HuH-7.5 (cell line): ENCODE data around the gene RPL31.
"Not testable (repeated sequence)": the region's sequence is repeated elsewhere in the genome, so short reads cannot be mapped to it uniquely, and the experiment has no call there.

ENCODE experiments used
- DNase-seq: peaks from one replicate; pipeline ENCODE4 v3.0.0; 2011; ENCODE audit warnings: low spot score

Gene RPL31

DNA sequence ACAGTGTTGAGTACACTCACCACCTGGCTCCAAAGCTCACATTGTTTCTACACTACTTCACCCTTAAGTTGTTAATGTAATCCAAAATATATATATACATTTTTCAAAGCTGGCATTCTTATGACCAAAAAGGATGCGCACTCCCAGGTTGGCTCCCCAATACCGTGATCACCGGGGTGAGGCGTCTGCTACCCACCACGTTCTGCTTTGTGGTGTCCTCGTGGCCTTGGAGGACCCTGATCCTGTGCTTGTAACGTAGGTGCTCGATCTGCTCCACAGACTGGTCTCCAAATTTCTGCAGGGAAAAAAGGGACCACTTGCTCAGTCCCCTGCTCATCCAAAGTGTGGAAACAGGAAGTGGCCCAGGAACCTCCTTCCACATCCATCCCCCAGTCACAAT lies 25.8 kb downstream of the RPL31 start:
- no peak for DNase-seq

DNA sequence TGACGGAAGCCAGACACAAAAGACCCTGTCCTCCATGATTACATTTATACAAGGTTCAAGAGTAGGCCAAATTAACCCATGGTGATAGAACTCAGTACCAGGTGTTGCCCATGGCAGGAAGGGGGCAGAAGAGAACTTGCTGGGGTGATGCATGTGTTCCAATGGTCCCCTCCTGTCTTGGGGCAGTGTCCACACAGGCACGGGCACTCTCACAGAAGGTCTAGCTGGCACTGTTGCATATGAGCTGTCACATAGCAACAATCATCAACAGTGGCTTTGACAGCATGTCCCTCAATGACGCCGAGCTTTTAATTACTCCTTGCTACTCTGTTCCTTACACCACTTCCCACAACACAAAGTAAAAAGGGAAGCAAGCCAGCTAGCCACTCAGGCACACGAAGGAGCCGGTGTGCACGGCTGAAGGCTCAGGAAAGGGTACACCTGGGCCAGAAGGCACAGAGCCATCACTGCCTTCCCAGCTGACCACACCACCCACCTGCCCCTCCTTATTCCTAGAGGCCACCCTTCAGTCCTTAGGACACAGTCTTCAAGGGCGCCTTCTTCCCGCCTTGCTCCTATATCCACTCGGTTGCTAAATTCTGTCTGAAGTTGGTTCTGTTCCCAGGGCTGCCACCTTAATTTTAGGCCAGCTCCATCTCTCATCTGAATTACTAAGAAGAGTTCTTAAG lies 28.9 kb downstream of the RPL31 start:
- DNase-seq, result no peak

DNA sequence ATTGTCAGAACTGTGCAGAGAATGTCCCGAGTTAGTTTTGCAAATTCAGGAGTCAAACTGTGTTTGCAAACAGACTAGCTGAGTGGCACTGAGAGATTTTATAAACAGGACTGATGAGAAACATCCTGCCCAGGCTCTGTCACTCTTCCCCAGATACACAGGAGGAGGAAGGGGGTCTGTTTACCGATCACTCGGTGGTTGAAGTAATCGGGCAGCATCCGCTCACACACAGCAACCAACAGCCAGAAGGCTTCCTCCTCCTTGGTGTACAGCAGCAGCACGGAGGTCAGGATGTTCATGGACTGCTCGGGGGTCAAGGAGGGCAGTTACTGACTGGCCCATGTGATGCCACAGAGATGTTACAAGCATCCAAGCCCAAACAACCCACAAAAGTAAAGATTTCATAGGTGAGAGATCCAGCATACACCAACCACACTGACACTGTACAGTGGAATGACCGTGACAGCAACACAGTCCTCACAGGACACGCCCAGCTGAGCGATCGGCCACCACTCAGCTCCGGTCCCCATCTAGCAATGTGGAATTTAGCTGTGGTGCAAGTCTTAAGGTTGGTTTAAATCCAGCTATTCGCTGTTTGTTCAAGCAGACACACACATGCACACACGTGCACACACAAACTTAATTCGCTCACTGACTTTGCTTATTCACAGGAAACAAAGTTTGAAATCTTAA lies 30.1 kb downstream of the RPL31 start:
- no peak for DNase-seq

DNA sequence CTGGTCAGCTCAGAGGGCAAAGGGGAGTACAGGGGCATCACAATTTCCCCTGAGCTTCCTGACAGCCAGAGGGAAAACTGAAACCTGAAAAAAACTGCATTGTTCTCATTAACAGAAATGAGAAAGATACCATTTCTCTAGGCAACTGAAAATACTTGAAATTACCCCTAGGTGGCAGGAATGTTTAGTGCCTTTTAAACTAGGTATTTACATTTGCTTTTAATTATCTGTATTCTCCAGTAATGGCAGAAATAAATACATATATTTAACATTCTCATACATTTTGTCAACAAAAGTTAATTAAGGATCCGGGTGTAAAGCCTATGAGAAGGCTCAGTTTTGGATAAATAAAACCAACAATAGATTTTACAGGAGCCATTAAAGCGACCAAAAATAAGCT lies 34.5 kb downstream of the RPL31 start:
- peak; percentile 28 for DNase-seq

DNA sequence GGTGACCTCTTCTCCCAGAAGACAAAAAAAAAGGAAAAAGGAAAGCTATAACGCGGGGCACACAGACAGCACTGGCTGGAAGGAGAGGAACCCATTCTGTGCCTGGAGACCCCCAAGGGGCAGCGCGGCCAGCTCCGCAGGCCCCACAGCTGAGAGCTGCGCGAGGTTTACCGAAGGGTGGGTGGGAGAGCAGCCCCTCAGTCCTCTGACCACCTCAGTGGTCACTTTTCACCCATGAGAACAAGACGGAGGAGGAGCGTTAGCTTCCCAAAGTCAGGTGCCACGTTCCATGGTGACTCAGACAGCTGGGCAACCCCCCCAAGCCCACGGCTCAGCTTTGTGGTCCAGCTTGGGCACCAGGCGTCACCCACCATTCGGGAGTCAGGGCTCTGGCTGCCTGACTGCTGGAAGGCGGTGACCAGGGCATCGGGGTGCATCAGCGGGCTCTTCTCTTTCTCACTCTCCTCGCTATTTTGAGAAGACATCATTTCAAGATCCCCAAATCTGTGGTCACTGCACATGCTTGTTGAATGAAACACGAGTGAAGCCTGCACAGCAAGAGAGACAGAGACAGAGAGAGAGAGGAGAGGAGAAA lies 35.2 kb downstream of the RPL31 start:
- DNase-seq, result no peak

DNA sequence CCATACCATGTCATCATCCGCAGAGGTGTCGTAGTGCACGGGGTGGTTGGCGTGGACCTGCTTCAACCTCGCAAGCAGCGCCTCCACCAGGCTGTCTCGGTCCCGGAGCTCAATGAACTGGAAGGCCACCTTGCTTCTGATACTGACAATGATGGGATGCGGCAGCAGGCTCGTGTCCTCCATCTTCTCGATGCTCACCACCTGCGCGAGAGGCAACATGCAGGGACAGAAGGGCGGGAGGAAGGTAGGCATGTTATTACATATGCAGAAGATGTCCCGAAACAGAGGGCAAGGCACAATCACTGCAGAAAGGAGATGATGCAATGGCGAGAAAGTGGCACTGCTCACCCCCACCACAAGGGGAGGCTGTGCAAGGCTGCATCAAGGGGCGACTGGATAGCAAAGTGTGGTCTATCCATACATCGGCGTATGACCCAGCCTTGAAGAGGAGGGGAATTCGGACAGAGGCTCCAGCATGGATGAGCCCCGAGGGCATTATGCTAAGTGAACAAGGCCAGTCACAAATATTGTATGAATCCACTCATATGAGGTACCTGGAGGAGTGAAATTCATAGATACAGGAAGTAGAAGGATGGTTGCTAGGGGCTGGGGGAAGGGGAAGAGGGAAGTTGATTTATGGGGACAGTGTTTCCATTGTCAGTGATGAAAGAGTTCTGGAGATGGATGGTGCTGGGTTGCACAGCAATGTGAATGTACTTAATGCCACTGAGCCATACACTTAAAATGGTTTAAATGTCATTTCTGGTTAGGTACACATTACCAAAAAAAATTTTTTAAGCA lies 36.6 kb downstream of the RPL31 start:
- DNase-seq, result peak; percentile 43

DNA sequence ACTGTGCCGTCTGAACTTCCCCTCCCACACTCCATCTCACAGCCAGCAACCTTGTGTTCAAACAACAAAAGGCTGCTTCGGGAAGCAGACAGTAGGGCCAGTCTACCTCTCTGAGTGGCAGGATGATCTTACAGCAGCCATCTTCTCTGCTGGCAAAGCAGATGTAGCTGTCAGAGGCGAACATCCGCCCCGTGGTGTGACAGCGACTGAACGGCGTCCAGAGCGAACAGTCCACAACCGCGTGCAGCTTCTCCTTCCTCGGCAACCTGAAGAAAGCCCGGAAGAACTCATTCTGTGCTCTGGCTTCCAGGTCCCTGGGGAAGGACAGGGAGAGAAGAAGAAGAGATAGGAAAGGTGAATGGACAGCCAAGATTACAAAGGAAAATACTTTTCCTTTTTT lies 38.0 kb downstream of the RPL31 start:
- DNase-seq, result no peak

DNA sequence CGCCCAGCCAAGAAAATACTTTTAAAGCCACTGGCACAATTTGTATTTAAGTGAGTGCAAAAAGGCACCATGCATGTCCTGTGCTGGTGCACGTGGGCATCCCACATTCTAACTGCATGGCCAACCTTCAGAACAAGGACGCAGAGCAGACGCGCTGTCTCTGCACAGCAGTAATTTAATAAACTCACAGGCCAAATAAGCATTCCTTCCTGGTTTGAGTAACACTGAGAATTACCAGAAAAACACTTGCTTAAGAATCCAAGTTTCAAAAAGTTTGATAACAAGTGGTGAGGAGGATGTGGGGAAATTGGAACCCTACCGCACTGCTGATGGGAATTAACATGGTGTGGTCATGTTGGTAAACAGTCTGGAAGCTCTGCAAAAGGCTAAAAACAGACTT lies 38.7 kb downstream of the RPL31 start:
- no peak for DNase-seq

DNA sequence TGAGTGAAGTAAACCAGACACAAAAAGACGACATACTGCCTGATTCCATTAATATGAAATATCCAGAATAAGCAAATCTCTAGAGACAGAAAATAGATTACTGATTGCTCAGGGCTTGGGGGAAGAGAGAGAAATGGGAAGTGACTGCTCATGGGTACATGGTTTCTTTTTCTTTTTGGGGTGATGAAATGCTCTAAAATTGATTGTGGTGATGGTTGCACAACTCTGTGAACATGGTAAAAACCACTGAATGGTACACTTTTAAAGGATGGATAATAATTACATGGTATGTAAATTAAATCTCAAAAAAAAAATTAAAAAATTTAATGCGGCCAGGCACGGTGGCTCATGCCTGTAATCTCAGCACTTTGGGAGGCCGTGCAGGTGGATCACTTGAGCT lies 39.3 kb downstream of the RPL31 start:
- DNase-seq, result no peak

DNA sequence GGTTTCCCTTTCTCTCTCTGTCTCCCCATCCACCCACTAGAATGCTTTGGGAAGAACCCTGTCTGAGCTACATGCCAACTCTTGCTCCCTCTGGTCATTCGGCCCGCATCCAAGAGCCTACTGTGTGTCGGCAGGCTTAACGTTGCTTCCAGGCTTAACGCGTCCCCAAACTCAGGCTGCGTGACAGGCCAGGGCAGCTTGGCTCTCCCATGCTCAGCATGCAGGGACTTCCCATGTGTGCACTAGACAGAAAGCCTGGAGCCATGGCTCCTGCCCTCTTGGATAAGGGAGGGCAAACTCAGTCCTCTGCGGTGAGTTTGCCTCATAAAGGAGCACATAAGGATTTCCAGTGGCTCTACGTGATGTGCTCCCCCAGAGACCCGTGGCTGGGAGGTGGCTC lies 43.2 kb downstream of the RPL31 start:
- no peak for DNase-seq

DNA sequence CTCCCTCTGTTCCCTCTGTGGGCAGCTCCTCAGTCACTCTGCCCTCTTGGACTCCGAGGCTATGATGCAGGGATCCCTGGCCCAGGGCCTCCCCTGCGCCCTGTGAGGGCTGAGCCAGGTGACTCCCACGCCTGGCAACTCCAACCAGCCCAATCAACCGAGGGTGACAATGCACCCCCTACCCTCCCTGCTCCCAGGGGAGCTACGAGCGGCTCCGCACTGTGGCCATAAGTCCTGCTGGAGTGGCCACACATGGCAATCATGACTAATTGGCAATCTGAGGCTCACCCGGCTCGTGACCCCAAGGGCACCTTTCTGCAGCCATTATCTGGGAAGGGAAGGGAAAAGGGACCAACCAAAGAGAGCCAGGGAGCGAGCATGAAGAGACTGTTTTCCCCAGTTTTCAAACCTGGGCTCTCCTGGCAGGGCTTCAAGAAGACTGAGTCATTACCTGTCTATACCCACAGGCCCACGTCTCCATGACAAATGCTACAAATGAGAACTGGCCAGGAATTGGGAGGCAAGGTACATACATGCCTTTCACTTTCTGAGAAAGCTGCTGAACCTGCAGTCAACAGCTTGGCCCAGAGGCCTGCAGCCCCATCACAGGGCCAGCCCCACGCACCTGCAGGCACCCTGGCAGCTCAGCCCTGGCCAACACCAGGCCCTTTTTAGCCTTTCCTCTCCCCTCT lies 45.1 kb downstream of the RPL31 start:
- DNase-seq, result no peak

DNA sequence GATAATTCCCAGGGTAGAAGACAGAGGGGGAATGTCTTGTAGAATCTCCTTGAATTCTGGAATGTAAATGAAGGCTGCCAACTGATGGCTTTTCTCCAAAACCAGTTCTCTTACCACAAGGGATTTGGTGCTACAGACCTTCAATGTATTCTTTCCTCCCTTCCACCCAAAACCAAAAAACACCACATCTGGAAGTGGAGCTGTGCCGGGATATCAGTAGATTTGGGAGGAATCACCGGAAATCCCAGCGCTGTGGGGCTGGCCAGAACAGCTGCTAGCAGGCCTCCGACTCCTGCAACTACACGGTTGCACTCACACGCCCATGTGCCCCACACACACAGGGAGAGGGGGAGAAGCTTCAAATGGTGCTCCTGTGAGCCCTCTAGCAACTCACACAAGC lies 45.7 kb downstream of the RPL31 start:
- no peak for DNase-seq

DNA sequence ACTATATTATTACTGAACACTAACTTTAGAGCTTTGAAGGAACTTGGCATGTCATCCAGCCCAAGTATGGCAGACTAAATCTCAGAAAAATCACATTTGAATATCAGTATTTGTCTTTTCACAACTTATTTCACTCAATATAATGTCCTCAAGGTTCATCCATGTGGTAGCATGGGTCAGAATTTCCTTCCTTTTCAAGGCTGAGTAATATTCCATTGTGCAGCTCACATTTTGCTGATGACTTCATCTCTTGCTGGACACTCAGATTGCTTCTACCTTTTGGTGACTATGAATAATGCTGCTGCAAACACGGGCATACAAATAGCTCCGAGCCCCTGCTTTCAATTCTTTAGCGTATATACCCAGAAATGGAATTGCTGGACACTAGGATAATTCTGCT lies 46.7 kb downstream of the RPL31 start:
- no peak for DNase-seq

DNA sequence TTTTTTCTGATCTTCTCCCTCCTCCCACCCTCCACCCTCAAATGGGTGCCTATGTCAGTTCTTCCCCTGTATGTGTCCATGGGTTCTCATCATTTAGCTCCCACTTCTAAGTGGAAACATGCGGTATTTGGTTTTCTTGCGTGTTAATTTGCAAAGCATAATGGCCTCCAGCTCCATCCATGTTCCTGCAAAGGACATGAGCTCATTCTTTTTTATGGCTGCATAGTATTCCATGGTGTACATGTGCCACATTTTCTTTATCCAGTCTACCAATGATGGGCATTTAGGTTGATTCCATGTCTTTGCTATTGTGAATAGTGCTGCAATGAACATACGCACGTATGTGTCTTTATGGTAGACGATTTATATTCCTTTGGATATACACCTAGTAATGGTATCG lies 48.8 kb downstream of the RPL31 start:
- not testable (repeated sequence) for DNase-seq

DNA sequence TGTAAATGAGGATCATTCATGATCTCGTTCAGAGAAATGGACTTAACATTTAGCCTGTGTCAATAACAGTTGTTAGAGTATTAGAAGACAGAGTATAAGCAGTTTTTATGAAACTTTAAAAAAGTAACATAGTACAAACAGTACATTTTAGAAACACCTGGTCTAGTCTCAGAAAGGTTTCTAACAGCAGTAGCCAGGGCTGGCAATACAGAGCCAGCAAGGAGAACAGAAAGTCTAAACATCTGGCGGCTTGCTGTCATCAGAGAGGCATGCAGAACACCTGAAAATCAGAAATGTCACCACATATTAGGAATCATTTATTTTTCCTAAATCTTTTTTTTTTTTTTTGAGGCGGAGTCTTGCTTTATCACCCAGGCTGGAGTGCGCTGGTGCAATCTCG lies 50.1 kb downstream of the RPL31 start:
- DNase-seq, result no peak

DNA sequence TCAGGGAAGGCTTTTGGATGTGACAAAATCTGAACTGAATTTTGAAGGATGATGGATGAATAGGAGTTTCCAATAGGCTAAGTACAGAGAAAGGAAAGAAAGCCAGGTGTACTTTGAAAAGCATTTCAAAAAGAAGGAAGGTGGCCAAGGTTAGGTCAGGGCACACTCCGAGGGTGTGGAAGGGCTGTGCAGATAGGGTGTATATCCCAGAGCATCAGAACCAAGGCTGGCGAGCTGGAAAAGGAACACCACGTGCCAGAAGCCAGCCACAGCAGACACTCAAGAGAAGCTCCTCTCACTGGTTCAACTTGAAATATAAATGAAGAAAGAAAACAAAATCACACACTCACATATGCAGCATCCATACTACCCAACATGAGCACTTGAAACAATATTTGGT lies 51.0 kb downstream of the RPL31 start:
- DNase-seq, result no peak
